Measurements from ENCODE around the gene ZNF2.

The ZNF2 gene

DNA sequence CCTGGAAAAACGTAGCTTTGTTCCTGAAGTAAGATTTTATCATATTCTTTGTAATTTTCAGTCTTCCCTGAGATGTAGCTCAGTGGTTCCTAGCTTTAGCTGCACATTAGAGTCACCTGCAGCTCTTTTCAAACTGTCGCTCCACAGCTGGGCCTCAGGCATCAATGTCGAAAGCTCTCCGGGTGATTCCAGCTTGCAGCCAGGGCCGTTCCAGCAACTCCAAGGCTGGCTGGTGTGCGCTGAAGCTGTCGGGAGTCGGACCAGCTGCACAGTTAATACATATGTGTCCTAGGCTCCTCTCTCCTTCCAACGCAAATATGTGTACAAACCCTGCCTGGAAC is 609 bp upstream of the ZNF2 start:
- Histone ChIP-seq H3K4me1 (ENCODE audit: low read length) (no peaks in the 10 kb centered on the region), H2AFZ (ENCODE audit: low read length) (peak overlapping the region; percentile 97), H3K9me2 (replicated peaks; ENCODE audit: insufficient read depth, low read length) (no peaks in the 10 kb centered on the region), H3K9ac (ENCODE audit: low read length) (peak overlapping the region; percentile 87), H3K4me3 (ENCODE audit: low read length) (peak overlapping the region; percentile 98), H3K27me3 (replicated peaks; ENCODE audit: insufficient read depth, low read length) (no peaks in the 10 kb centered on the region), H3F3A (ENCODE audit: insufficient read depth, low read length) (no peaks in the 10 kb centered on the region), H4K20me1 (ENCODE audit: insufficient read depth, low read length) (no peaks in the 10 kb centered on the region), H3K79me2 (ENCODE audit: low read length) (0 out of 2 replicates have a peak, but pooled peaks cover 4% of the 10 kb centered on the region), H3K27ac (ENCODE audit: low read length) (peak overlapping the region; percentile 67; the same call in 1 of the 2 replicates), H3K9me3 (replicated peaks; ENCODE audit: insufficient read depth, low read length) (no peaks in the 10 kb centered on the region), H3K36me3 (replicated peaks; ENCODE audit: insufficient read depth, low read length) (no peaks in the 10 kb centered on the region), H3K4me2 (ENCODE audit: low read depth, low read length) (peak overlapping the region; percentile 88)
- TF ChIP-seq, protein P1, sequence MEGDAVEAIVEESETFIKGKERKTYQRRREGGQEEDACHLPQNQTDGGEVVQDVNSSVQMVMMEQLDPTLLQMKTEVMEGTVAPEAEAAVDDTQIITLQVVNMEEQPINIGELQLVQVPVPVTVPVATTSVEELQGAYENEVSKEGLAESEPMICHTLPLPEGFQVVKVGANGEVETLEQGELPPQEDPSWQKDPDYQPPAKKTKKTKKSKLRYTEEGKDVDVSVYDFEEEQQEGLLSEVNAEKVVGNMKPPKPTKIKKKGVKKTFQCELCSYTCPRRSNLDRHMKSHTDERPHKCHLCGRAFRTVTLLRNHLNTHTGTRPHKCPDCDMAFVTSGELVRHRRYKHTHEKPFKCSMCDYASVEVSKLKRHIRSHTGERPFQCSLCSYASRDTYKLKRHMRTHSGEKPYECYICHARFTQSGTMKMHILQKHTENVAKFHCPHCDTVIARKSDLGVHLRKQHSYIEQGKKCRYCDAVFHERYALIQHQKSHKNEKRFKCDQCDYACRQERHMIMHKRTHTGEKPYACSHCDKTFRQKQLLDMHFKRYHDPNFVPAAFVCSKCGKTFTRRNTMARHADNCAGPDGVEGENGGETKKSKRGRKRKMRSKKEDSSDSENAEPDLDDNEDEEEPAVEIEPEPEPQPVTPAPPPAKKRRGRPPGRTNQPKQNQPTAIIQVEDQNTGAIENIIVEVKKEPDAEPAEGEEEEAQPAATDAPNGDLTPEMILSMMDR (IDR thresholded peaks at IDR 0.05; ENCODE audit: low read length) = no peak
- TF ChIP-seq EZH2 (optimal IDR thresholded peaks at IDR 0.05; ENCODE audit: low read depth, low read length) (no peak), EZH2phosphoT487 (IDR thresholded peaks at IDR 0.05; ENCODE audit: low read length) (no peak)
- no peak for DNase-seq

DNA sequence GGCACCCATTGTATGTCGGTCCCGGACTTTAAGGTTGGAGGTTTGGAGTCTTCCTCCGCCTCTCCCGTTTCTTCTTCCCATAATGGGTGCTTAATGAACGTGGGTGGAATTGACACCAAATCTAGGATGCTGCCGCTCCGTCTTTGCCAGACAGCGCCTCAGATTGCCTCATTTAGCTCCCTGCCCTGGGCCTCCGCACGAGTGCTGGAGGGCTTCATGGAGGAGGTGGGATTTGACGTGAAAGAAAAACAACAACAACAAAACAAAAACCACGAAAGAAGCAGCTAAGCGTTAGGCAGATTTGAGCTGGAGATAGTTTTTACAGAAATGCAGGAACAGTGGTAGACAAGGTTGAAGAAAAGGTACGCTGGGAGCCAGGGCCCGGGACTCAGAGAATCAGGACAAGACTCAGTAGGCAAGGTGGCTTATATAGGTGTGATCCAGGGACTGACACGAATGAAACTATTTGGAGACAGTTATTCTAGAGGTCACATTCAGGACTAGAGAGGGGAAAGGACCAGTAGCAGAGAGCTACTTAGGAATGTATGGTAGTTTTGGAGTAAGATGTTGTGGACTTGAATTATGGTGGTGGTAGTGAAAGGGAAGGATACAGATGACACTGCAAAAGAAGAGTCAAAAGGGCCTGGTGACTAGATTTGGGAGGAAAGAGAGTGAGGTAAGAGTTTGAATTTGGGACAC is 605 bp downstream of the ZNF2 start:
- 0 out of 2 replicates have a peak, but pooled peaks cover 4% of the 10 kb centered on the region for H3K79me2 ChIP-seq (ENCODE audit: low read length)
- peak overlapping the region; percentile 53; the same call in 1 of the 2 replicates for H3K9ac ChIP-seq (ENCODE audit: low read length)
- H3K9me3 ChIP-seq (replicated peaks; ENCODE audit: insufficient read depth, low read length) = no peaks in the 10 kb centered on the region
- H3K9me2 ChIP-seq (replicated peaks; ENCODE audit: insufficient read depth, low read length) = no peaks in the 10 kb centered on the region
- no peaks in the 10 kb centered on the region for H4K20me1 ChIP-seq (ENCODE audit: insufficient read depth, low read length)
- no peaks in the 10 kb centered on the region for H3F3A ChIP-seq (ENCODE audit: insufficient read depth, low read length)
- peak overlapping the region; percentile 83 for H3K4me2 ChIP-seq (ENCODE audit: low read depth, low read length)
- H3K27ac ChIP-seq (ENCODE audit: low read length) = no peak overlapping the region
- H2AFZ ChIP-seq (ENCODE audit: low read length) = peak overlapping the region; percentile 97
- no peaks in the 10 kb centered on the region for H3K4me1 ChIP-seq (ENCODE audit: low read length)
- no peaks in the 10 kb centered on the region for H3K27me3 ChIP-seq (replicated peaks; ENCODE audit: insufficient read depth, low read length)
- peak overlapping the region; percentile 98 for H3K4me3 ChIP-seq (ENCODE audit: low read length)
- DNase-seq = no peak
- no peaks in the 10 kb centered on the region for H3K36me3 ChIP-seq (replicated peaks; ENCODE audit: insufficient read depth, low read length)
- no peak for TF ChIP-seq EZH2phosphoT487 (IDR thresholded peaks at IDR 0.05; ENCODE audit: low read length)
- no peak for TF ChIP-seq EZH2 (optimal IDR thresholded peaks at IDR 0.05; ENCODE audit: low read depth, low read length)

DNA sequence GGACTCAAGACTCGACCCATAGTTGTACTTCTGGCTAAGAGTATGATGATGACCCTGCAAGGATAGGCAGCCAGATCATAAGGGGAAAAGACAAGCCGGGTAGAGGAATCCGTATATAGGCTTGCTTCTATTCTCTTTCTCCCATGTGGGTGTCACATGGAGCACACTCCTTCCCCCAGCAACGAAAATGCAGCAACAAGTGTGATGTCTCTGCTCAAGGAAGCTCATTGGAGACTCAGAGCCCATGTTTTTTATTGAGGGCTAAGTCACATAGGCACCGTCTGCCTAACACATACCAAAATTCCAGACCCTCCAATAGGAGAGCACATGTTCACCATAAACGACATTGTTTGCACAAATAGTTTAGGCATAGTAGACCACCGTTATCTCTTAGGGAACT is 6.3 kb downstream of the ZNF2 start:
- Histone ChIP-seq H3K9me3 (replicated peaks; ENCODE audit: insufficient read depth, low read length) (no peaks in the 10 kb centered on the region), H3K36me3 (replicated peaks; ENCODE audit: insufficient read depth, low read length) (no peaks in the 10 kb centered on the region), H3K9me2 (replicated peaks; ENCODE audit: insufficient read depth, low read length) (no peaks in the 10 kb centered on the region), H3F3A (ENCODE audit: insufficient read depth, low read length) (no peaks in the 10 kb centered on the region), H3K9ac (ENCODE audit: low read length) (no peak overlapping the region), H3K4me2 (ENCODE audit: low read depth, low read length) (no peak overlapping the region), H3K79me2 (ENCODE audit: low read length) (no peaks in the 10 kb centered on the region), H3K27ac (ENCODE audit: low read length) (no peak overlapping the region), H4K20me1 (ENCODE audit: insufficient read depth, low read length) (no peaks in the 10 kb centered on the region), H3K4me3 (ENCODE audit: low read length) (no peak overlapping the region), H3K27me3 (replicated peaks; ENCODE audit: insufficient read depth, low read length) (no peaks in the 10 kb centered on the region), H3K4me1 (ENCODE audit: low read length) (no peaks in the 10 kb centered on the region), H2AFZ (ENCODE audit: low read length) (no peak overlapping the region)
- TF ChIP-seq EZH2phosphoT487 (IDR thresholded peaks at IDR 0.05; ENCODE audit: low read length) (no peak), EZH2 (optimal IDR thresholded peaks at IDR 0.05; ENCODE audit: low read depth, low read length) (no peak)
- TF ChIP-seq, protein P1 (IDR thresholded peaks at IDR 0.05; ENCODE audit: low read length) = no peak
- no peak for DNase-seq

DNA sequence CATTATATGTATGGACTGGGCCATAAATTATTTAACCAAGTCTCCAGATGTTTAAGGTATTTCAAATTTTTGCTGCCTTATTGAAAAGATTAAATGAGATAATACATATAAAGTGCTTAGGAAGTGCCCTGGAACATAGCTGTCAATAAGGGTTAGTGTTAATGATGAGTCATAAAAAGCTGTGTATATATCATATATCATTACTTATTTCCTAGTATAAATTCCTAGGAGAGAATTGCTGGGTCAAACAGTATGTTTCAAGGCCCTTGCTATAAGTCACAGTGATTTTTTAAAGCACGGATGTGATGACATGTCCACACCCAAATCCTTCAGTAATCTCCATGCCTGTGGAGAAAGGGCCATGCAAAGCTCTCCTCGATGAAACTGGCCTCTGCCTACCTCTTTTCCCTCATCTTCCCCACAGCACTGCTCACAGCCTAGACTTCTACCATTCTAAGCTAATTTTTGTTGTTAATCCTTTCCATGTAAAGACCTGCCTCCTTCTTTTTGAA is 8.5 kb downstream of the ZNF2 start:
- Histone ChIP-seq H3K27ac (ENCODE audit: low read length) (no peak overlapping the region), H3K9me3 (replicated peaks; ENCODE audit: insufficient read depth, low read length) (no peaks in the 10 kb centered on the region), H3K27me3 (replicated peaks; ENCODE audit: insufficient read depth, low read length) (no peaks in the 10 kb centered on the region), H3K4me1 (ENCODE audit: low read length) (no peaks in the 10 kb centered on the region), H3K4me3 (ENCODE audit: low read length) (no peak overlapping the region), H4K20me1 (ENCODE audit: insufficient read depth, low read length) (no peaks in the 10 kb centered on the region), H3K4me2 (ENCODE audit: low read depth, low read length) (no peak overlapping the region), H3K9ac (ENCODE audit: low read length) (no peak overlapping the region), H3K9me2 (replicated peaks; ENCODE audit: insufficient read depth, low read length) (no peaks in the 10 kb centered on the region), H3F3A (ENCODE audit: insufficient read depth, low read length) (no peaks in the 10 kb centered on the region), H3K36me3 (replicated peaks; ENCODE audit: insufficient read depth, low read length) (no peaks in the 10 kb centered on the region), H2AFZ (ENCODE audit: low read length) (no peak overlapping the region), H3K79me2 (ENCODE audit: low read length) (no peaks in the 10 kb centered on the region)
- TF ChIP-seq EZH2 (optimal IDR thresholded peaks at IDR 0.05; ENCODE audit: low read depth, low read length) (no peak), EZH2phosphoT487 (IDR thresholded peaks at IDR 0.05; ENCODE audit: low read length) (no peak)
- TF ChIP-seq, protein P1 (IDR thresholded peaks at IDR 0.05; ENCODE audit: low read length) = no peak
- no peak for DNase-seq
